Measurements from ENCODE around the gene PELI2. TPM values are rescaled to one million over a fixed set of nuclear protein-coding genes. Genes with fewer than 3 reads are reported as not detected.
A peak's percentile ranks its signal among the peaks of the same experiment; 100 is the strongest.

The PELI2 gene
- total RNA-seq, 1 experiment from 2014 or later: 0.10 TPM

- no peak for DNase-seq (ENCODE audit: low spot score)
- in situ Hi-C loops (cut with HindIII; ENCODE audit: low sequenced_read_pairs): no loop called here
Observed at GRCh38 chr14:56313789-56314188, 195.6 kb downstream of the PELI2 start.

GRCh38 chr14:56318393-56319115 lies 200.3 kb downstream of the PELI2 start:
- no peak for DNase-seq (ENCODE audit: low spot score)
- in situ Hi-C loops (cut with HindIII; ENCODE audit: low sequenced_read_pairs): no loop called here

- in situ Hi-C loops (cut with HindIII; ENCODE audit: low sequenced_read_pairs): no loop called here
- no peak for DNase-seq (ENCODE audit: low spot score)
Observed at GRCh38 chr14:56321861-56322260, 203.7 kb downstream of the PELI2 start.

- no peak for DNase-seq (ENCODE audit: low spot score)
- in situ Hi-C loops (cut with HindIII; ENCODE audit: low sequenced_read_pairs): no loop called here
Observed at GRCh38 chr14:56322531-56322930, 204.3 kb downstream of the PELI2 start.

- no peak for DNase-seq (ENCODE audit: low spot score)
- in situ Hi-C loops (cut with HindIII; ENCODE audit: low sequenced_read_pairs): no loop called here
Observed at GRCh38 chr14:56324454-56324853, 206.2 kb downstream of the PELI2 start.

GRCh38 chr14:56324856-56325699 lies 206.9 kb downstream of the PELI2 start:
- in situ Hi-C loops (cut with HindIII; ENCODE audit: low sequenced_read_pairs): no loop called here
- no peak for DNase-seq (ENCODE audit: low spot score)

GRCh38 chr14:56328021-56328420 lies 209.8 kb downstream of the PELI2 start:
- DNase-seq (ENCODE audit: low spot score): no peak
- in situ Hi-C loops (cut with HindIII; ENCODE audit: low sequenced_read_pairs): no loop called here

GRCh38 chr14:56331592-56332216 lies 213.5 kb downstream of the PELI2 start:
- in situ Hi-C loops (cut with HindIII; ENCODE audit: low sequenced_read_pairs): no loop called here
- DNase-seq (ENCODE audit: low spot score): no peak

GRCh38 chr14:56333359-56334292 lies 215.4 kb downstream of the PELI2 start:
- DNase-seq (ENCODE audit: low spot score): peak; percentile 33

GRCh38 chr14:56334458-56334857 lies 216.2 kb downstream of the PELI2 start:
- in situ Hi-C loops (cut with HindIII; ENCODE audit: low sequenced_read_pairs): no loop called here
- no peak for DNase-seq (ENCODE audit: low spot score)

More at GRCh38 chr14:56333359-56334292, 215.4 kb downstream of the PELI2 start:
- in situ Hi-C loops (cut with HindIII; ENCODE audit: low sequenced_read_pairs): no loop called here

GRCh38 chr14:56338674-56339073 lies 220.5 kb downstream of the PELI2 start:
- no peak for DNase-seq (ENCODE audit: low spot score)
- in situ Hi-C loops (cut with HindIII; ENCODE audit: low sequenced_read_pairs): no loop called here

GRCh38 chr14:56339855-56340701 lies 221.9 kb downstream of the PELI2 start:
- peak; percentile 79 for DNase-seq (ENCODE audit: low spot score)
- in situ Hi-C loops (cut with HindIII; ENCODE audit: low sequenced_read_pairs): no loop called here

GRCh38 chr14:56340932-56341331 lies 222.7 kb downstream of the PELI2 start:
- in situ Hi-C loops (cut with HindIII; ENCODE audit: low sequenced_read_pairs): no loop called here
- DNase-seq (ENCODE audit: low spot score): no peak

GRCh38 chr14:56341766-56342493 lies 223.7 kb downstream of the PELI2 start:
- no peak for DNase-seq (ENCODE audit: low spot score)
- in situ Hi-C loops (cut with HindIII; ENCODE audit: low sequenced_read_pairs): no loop called here

GRCh38 chr14:56342494-56342942 lies 224.3 kb downstream of the PELI2 start:
- in situ Hi-C loops (cut with HindIII; ENCODE audit: low sequenced_read_pairs): no loop called here

GRCh38 chr14:56349960-56350359 lies 231.7 kb downstream of the PELI2 start:
- in situ Hi-C loops (cut with HindIII; ENCODE audit: low sequenced_read_pairs): no loop called here
- peak; percentile 49 for DNase-seq (ENCODE audit: low spot score)

More at GRCh38 chr14:56342494-56342942, 224.3 kb downstream of the PELI2 start:
- DNase-seq (ENCODE audit: low spot score): peak; percentile 73

All from G401 (cell line).